ENCODE measurements around the gene PIP4K2C.

DNA sequence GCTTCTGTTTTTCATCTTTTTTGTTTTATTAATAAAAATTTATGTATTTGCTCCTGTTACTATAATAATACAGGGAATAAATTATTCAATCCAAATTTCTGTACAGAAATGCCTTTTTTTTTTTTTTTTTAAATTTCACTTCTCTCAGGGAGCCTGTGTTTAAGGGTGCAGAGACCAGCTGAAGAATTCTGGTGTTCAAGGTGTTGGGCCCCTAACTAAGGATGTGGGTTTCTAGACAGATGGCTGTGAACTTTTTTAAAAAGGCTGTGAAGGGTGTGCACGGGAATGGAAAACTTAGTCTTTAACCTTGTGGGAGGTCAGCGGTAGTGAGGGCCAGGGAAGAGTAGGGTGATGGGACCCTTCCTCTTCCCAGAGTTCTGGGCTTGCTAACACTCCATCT is 12.3 kb downstream of the PIP4K2C start:
- TF ChIP-seq, protein P1, sequence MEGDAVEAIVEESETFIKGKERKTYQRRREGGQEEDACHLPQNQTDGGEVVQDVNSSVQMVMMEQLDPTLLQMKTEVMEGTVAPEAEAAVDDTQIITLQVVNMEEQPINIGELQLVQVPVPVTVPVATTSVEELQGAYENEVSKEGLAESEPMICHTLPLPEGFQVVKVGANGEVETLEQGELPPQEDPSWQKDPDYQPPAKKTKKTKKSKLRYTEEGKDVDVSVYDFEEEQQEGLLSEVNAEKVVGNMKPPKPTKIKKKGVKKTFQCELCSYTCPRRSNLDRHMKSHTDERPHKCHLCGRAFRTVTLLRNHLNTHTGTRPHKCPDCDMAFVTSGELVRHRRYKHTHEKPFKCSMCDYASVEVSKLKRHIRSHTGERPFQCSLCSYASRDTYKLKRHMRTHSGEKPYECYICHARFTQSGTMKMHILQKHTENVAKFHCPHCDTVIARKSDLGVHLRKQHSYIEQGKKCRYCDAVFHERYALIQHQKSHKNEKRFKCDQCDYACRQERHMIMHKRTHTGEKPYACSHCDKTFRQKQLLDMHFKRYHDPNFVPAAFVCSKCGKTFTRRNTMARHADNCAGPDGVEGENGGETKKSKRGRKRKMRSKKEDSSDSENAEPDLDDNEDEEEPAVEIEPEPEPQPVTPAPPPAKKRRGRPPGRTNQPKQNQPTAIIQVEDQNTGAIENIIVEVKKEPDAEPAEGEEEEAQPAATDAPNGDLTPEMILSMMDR (IDR thresholded peaks at IDR 0.05; ENCODE audit: insufficient read depth, low read length, poor library complexity, severe bottlenecking): no peak
- TF ChIP-seq EZH2phosphoT487 (conservative IDR thresholded peaks at IDR 0.05; ENCODE audit: low read length): no peak
